ENCODE measurements around the gene SLC25A48.

DNA sequence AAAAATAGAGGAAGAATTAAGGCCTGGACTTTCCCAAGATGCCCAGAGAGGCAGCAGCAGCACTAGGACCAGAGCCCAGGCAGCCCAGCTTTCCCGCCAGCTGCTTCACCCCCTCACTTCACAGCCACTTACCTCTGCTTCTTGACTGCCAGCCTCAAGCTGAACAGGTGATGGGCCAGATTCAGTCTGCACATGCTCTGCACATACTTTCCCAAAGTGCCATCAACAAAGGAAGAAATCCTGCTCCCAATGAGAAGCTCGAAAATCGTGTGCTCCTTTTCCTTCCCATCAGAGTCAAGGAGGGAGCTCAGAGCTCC is 4.1 kb upstream of the SLC25A48 start:
- TF ChIP-seq, protein P1, sequence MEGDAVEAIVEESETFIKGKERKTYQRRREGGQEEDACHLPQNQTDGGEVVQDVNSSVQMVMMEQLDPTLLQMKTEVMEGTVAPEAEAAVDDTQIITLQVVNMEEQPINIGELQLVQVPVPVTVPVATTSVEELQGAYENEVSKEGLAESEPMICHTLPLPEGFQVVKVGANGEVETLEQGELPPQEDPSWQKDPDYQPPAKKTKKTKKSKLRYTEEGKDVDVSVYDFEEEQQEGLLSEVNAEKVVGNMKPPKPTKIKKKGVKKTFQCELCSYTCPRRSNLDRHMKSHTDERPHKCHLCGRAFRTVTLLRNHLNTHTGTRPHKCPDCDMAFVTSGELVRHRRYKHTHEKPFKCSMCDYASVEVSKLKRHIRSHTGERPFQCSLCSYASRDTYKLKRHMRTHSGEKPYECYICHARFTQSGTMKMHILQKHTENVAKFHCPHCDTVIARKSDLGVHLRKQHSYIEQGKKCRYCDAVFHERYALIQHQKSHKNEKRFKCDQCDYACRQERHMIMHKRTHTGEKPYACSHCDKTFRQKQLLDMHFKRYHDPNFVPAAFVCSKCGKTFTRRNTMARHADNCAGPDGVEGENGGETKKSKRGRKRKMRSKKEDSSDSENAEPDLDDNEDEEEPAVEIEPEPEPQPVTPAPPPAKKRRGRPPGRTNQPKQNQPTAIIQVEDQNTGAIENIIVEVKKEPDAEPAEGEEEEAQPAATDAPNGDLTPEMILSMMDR (IDR thresholded peaks at IDR 0.05): peak in 1 of 3 experiments; percentile 1
- no peak for TF ChIP-seq POLR2A (IDR thresholded peaks at IDR 0.05)
